VCaP (cell line): ENCODE results near the gene LRRC74B.

ENCODE experiments used
- H3K27ac ChIP-seq: fragments of 450-650 bp; 2 replicates; pipeline ENCODE4 v1.5.1; 2017
- TF ChIP-seq, protein P1 (sequence below): fragments of 450-650 bp; conservative IDR thresholded peaks from 2 replicates; pipeline ENCODE4 v1.5.1; 2017; ENCODE audit warnings: mild to moderate bottlenecking, moderate library complexity

LRRC74B gene

DNA sequence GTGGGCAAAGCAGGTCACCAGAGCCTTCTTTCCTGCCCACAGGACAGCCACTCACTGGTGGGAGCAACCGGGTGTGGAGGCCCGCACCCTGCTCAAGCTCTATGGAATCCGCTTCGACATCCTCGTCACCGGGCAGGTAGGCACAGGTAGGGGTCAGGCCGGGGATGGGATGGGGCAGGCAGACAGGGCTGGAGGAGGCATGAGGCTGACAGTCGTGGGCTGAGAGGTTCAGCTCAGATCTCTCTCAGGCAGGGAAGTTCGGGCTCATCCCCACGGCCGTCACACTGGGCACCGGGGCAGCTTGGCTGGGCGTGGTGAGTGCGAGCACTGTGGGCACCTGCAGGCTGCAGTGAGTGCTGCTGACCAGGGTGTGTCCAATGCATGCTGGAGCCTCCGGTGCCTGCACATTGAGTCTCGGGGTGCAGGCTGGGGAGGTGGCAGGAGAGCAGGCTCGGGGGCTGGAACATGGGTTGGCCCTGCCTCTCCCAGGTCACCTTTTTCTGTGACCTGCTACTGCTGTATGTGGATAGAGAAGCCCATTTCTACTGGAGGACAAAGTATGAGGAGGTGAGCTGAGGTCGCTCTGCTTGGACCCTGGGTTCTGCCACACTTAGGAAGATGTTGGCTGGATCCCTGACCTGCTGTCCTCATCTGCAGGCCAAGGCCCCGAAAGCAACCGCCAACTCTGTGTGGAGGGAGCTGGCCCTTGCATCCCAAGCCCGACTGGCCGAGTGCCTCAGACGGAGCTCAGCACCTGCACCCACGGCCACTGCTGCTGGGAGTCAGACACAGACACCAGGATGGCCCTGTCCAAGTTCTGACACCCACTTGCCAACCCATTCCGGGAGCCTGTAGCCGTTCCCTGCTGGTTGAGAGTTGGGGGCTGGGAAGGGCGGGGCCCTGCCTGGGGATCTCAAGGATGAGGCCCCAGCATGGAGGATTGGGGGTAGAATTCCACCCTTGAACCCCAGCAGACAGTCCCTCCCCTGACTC is 19.7 kb upstream of the LRRC74B start:
- no peak overlapping the region for H3K27ac ChIP-seq
- TF ChIP-seq, protein P1, sequence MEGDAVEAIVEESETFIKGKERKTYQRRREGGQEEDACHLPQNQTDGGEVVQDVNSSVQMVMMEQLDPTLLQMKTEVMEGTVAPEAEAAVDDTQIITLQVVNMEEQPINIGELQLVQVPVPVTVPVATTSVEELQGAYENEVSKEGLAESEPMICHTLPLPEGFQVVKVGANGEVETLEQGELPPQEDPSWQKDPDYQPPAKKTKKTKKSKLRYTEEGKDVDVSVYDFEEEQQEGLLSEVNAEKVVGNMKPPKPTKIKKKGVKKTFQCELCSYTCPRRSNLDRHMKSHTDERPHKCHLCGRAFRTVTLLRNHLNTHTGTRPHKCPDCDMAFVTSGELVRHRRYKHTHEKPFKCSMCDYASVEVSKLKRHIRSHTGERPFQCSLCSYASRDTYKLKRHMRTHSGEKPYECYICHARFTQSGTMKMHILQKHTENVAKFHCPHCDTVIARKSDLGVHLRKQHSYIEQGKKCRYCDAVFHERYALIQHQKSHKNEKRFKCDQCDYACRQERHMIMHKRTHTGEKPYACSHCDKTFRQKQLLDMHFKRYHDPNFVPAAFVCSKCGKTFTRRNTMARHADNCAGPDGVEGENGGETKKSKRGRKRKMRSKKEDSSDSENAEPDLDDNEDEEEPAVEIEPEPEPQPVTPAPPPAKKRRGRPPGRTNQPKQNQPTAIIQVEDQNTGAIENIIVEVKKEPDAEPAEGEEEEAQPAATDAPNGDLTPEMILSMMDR, result no peak

DNA sequence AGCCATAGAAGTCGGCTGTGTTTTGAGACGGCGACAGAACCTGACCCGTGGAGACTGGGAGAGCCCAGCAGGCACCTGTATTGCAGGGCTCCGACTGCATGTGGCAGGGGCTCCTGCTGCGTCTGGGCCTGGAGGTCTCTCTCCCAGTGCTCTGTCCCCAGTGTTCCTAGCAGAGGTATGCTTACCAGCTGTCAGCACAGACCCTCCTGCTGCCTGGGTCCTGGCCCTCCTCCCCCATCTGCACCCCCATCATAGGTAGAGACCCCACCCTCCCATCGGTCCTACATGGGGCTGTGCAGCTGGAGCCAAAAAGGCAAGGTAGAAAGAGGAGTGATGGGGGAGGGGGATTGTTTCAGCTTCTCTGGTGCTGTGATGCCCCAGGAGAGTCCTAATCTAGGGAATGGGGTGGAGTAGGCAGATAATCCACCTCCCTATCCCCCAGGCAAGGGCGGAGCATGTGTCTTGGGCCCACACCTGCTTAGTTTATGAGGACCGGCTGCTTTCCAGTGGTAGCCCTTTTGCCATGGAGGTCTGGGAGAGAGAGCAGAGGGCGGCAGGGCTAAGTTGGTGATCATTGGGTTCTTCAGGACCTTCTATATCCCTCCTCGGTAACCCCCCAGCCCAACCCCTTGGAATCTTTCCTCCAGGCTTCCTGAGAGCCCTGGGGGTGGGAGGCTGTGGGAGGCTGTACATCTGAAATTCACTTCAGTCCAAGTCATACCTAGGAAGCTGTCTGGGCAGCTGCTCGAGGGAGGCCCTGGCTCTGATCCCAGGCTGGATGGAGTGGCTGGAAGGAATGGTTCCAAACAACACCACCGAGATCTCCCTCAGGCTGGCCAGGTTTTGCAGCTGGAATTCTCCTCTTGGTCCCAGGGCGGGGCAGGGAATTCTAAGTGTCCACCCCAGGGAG is 18.7 kb upstream of the LRRC74B start:
- TF ChIP-seq, protein P1, result no peak
- no peak overlapping the region for H3K27ac ChIP-seq

DNA sequence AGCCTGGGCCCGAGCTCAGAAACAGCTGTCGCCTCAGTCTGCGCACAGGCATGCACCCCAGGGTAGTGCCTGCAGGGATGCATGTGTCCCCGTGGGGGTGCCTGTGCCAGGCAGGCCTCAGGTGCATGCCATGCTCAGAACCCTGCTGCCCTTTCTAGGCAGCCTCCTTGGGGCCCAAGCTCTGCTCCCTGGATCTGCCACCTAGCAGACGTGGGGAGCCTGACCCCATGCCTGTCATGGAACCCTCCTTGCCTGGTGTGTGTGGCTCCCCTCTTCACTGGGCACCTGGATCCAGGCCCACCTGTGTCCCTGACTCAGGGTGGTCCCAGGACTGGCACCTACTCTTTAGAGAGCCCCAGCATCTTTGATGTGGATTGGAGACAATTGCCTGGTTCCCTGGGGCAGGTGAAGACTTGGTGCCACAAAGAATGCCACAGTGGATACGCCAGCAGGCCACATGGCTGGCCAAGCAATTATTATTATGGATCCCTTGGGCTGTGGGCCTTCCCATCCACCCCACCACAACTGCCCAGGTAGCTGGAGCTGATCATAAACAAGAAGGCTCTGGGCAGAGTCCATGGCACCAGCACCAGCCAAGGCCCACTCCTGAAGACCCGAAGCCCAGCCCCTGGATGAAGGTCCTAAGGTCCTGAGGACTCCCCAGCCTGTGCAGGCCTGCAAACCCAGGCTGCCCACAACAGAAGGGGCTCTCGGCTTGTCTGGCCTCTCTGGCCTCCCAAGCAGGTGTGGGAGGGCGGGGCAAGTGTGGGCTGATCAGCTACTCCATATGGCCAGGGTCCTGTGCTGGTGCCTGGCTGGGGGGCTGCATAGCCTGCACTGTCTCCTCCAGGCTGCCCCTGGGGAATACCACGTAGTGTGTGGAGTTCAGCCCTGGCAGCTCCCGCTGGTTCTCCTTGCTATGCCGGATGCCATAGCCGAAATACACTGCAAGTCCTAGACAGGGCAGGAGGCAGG is 17.2 kb upstream of the LRRC74B start:
- TF ChIP-seq, protein P1, result no peak
- H3K27ac ChIP-seq, result no peak overlapping the region

DNA sequence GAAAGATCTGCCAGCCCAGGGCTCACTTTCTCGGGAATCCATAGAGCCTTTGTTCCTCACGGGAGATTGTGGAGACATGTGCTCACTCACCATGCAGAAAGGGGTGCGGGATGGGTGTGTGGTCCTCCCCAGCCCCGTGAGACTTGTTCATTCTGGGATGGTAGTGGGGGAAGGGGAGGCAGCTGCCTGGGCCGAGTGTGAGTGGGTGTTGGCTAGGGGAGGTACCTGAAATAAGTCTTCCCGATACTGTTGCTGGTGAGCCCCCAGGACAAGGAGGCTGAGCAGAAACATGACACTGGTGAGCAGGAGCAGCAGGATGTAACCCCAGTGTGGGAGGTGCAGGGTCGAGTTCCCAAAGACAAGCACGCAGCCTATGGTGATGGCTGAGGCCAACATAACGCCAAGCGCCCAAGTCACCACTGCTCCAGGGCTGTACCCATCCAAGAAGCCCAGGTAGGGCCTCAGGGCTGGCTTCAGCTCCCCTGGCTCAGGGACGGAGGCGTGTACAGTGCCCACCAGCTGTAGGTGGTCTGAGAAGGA is 16.2 kb upstream of the LRRC74B start:
- TF ChIP-seq, protein P1, result no peak

DNA sequence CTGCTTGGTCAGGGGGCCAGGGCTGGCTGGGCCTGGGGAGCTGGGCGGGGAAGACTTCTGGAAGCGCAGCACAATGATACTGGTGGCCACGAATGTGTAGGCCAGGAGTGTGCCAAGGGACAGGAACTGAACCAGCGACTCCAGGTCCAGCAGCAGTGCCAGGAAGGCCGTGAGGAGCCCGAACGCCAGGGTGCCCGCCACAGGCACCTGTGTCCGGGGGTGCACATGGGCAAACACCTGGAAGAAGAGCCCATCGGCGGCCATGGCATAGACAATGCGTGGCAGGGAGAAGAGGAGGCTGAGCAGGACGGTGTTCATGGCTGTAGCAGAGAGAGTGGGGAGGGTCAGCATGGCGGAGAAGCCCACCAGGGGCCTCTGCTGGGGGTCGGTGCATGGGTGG is 15.7 kb upstream of the LRRC74B start:
- no peak overlapping the region for H3K27ac ChIP-seq
- TF ChIP-seq, protein P1, result no peak

More for the DNA sequence above, 16.2 kb upstream of the LRRC74B start:
- no peak overlapping the region for H3K27ac ChIP-seq

DNA sequence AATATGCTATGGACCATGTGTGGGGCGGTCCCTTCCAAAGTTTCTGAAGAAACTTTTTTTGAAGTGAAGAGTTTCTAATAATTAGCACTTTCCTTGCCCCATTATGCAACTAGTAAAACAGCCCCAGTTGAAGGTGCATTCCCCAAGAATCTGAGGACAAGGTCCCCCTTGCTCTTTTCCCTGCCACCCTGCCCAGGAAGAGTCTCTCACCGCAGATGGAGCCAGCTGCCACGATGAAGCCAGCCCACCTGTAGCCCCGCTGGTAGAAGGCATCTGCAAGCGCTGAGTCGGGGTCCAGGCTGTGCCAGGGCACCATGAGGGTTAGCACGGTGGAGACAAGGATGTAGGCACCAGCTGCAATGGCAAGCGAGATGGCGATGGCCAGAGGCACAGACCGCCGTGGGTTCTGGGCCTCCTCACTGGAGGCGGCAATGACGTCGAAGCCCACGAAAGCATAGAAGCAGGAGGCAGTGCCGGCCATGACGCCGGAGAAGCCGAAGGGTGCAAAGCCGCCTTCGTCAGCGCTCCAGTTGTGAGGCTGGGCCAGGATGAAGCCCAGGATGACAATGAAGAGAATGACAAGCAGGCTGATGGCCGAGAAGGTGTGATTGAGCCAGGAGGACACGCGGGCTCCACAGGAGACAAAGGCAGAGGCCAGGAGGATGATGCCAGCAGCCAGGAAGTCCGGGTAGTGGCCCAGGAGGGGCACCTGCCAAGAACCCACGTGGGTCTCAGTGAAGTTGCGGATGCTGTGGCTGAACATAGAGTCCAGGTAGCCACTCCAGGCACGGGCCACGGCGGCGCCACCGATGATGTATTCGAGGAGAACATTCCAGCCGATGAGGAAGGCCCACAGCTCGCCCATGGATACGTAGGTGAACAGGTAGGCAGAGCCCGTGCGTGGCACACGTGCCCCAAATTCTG is 14.9 kb upstream of the LRRC74B start:
- no peak overlapping the region for H3K27ac ChIP-seq
- TF ChIP-seq, protein P1, result no peak
